Cardiac fibroblast (primary cell): ENCODE results near the gene ALG14.
A peak's percentile ranks its signal among the peaks of the same experiment; 100 is the strongest.

Source experiments
- DNase-seq, 2 donors: peaks; one replicate each; pipeline versions ENCODE4 v3.0.0 to v3.0.0-alpha.2; 2010; ENCODE audit warnings: low read depth in 2 of 2
- H3K4me3 ChIP-seq, 2 donors: replicated peaks in 1 of 2; 1 replicate in 1 of 2; 2 replicates in 1 of 2; pipeline ENCODE4 v1.5.1; 2011; ENCODE audit warnings: low read depth in 2 of 2, low read length in 2 of 2, mild to moderate bottlenecking in 2 of 2, moderate library complexity in 1 of 2
- TF ChIP-seq, protein P1 (sequence below): IDR thresholded peaks from one replicate; pipeline ENCODE4 v1.5.1; 2011; ENCODE audit warnings: low read depth, mild to moderate bottlenecking, low read length, inconsistent platforms

The ALG14 gene

DNA sequence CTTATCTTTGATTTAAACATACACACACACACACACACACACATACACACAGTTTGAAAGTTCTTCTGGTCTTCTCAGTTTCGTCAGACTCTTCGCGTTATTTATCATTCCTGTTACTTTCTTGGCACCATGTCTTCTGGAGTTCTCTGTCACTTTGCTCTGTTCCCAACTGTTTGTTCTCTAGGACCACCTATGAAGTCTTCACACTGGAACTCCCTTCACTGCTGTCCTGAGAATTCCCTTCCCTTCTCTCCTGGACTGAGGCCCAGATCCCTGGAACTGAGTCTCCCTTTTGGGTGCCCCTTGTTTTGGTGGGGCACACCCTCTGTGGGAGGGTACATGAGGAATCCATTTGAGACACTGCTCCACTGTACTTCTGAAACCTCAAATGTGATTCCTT, 30.5 kb downstream of the ALG14 start:
- TF ChIP-seq, protein P1, sequence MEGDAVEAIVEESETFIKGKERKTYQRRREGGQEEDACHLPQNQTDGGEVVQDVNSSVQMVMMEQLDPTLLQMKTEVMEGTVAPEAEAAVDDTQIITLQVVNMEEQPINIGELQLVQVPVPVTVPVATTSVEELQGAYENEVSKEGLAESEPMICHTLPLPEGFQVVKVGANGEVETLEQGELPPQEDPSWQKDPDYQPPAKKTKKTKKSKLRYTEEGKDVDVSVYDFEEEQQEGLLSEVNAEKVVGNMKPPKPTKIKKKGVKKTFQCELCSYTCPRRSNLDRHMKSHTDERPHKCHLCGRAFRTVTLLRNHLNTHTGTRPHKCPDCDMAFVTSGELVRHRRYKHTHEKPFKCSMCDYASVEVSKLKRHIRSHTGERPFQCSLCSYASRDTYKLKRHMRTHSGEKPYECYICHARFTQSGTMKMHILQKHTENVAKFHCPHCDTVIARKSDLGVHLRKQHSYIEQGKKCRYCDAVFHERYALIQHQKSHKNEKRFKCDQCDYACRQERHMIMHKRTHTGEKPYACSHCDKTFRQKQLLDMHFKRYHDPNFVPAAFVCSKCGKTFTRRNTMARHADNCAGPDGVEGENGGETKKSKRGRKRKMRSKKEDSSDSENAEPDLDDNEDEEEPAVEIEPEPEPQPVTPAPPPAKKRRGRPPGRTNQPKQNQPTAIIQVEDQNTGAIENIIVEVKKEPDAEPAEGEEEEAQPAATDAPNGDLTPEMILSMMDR, result no peak
- peak in 1 of 2 donors; percentile 71 for DNase-seq
- H3K4me3 ChIP-seq, result no peak overlapping the region

DNA sequence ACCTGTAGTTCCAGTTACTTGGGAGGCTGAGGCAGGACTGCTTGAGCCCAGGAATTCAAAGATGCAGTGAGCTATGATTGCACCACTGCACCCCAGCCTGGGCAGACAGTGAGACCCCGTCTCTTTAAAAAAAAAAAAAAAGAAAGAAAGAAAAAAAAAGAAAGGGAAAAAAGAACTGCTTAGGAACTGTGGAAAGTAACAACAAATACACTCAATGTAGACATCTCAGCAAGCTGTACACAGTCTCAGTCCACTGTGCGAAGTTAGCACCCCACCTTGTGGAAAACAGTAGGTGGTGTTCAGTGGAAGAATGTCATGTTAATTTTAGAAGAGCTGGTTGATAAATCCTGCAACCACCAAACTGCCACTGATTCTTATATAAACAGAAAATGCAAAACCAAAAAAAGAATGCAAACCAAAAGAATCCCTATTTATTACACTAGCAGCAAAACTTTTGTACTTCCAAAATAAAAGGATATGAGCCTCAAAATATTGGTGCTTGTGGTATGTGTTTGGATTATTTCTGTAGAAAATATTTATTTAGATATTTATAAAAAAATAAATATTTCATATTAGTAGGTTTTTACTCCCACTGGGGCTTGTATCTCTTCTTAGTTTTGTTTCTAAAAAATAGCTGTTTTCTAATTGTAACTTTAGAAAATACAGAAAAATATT, 31.1 kb downstream of the ALG14 start:
- no peak overlapping the region for H3K4me3 ChIP-seq
- TF ChIP-seq, protein P1, result peak; percentile 86
- DNase-seq, result peak; percentile 91 to 94

DNA sequence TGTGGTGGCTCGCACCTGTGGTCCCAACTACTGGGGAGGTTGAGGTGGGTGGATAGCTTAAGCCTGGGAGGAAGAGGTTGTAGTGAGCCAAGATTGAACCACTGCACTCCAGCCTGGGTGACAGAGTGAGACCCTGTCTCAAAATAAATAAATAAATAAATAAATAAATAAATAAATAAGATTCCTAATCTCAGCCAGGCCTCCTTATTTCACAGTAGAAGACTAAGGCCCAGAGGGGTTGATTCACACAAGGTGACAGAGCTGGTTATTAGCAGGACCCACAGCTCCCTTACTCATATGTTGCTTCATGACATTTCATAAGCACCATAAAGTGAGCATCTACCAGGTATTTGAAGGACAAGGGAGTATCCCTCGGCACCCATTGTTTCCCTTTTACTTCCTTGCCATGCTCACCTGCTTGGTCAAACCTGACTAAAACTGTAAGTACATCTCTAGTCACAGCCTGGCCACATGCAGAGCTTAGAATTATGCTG, 32.7 kb downstream of the ALG14 start:
- no peak for DNase-seq
- TF ChIP-seq, protein P1, result no peak
- H3K4me3 ChIP-seq, result no peak overlapping the region

DNA sequence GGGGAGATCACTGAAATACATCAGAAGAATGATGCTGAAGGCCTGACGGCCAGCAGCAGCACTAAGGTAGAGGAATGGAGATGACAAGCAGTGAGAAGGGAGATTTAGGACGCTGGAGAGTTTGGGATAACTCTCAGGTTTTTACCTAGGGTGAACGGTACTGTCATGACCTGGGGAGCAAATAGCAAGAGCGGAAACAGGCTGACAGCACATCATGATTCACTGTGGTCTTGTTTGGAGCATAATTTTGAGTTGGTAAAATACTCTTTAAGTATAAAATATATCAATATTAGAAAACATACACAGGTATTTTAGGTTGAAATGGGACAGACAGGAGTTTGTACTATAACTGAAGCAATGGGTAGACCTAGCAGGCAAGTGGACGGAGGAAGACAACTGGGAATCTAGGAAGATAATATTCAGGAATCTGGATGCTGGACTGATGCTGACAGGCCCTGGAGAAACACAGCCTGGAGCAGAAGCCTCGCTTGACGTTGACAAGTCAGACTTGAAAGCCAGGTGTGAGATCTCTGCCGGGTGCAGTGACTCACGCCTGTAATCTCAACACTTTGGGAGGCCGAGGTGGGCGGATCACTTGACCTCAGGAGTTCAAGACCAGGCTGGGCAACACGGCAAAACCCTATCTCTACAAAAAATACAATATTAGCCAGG, 33.3 kb downstream of the ALG14 start:
- no peak overlapping the region for H3K4me3 ChIP-seq
- TF ChIP-seq, protein P1, result no peak
- no peak for DNase-seq

DNA sequence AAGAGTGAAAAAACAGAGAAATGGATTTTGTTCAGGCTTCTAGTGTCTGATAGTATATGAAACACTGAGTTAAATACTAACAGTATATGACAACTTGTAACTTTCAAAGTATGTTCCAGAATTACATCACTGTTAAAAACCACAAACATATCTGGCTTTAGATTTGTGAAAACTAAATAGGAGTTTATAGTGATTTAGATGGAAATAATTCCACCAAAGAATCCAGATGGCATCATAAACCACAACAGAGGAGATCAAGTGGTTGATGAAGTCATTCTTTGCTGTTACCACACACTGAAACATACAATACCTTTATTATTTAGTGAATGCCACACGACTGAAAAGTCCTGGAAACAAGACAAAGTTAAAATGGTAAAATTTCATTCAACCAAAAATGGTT, 37.2 kb downstream of the ALG14 start:
- TF ChIP-seq, protein P1, result no peak
- peak; percentile 80 to 95 for DNase-seq
- H3K4me3 ChIP-seq, result no peak overlapping the region

DNA sequence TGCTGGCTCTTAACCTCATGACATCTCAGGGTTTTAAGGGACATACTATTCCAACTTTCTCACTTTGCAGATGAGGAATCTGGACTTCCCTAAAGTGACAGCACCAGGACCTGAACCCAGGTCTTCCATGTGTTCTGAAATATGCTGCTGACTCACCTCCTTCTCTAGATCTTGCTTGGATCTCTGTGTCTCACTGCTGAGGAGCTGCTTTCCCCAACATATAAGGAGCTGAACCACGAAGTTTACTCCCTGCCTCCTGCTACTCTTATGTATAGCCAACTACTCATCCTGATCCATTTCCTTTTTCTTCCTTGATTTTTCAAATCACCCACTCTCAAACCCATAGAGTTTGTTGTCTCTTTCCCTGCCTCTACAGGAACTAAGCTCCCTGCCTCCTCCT, 38.2 kb downstream of the ALG14 start:
- no peak overlapping the region for H3K4me3 ChIP-seq
- TF ChIP-seq, protein P1, result no peak
- no peak for DNase-seq
